ENCODE results near the gene COL6A5.
"Not testable (repeated sequence)": the region's sequence is repeated elsewhere in the genome, so short reads cannot be mapped to it uniquely, and the experiment has no call there.

Gene COL6A5

DNA sequence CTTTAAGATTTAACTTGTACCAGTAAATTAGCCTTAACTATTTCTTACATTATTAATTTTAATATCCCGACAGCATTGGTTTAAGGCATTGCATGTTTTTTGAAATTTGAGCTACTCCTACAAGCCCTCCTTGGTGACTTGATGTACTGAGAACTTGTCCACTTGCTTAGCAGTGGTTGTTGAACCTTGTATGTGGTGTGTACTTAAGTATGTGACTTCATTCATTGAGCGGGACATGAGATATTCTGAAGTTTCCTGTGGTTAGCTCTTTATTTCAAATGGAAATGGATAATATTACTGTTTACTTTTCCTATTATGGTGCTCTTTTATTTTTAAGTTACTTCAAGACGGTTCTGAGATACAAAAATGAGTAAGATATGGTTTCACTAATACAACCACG lies 3.6 kb upstream of the COL6A5 start:
- H3K79me2 ChIP-seq (ENCODE audit: insufficient read depth, low read length) = no peaks in the 10 kb centered on the region
- no peak overlapping the region for H3K9ac ChIP-seq (ENCODE audit: low read length)
- H3K9me2 ChIP-seq (replicated peaks; ENCODE audit: insufficient read depth, low read length) = no peaks in the 10 kb centered on the region
- H3K27ac ChIP-seq (ENCODE audit: low read depth, low read length) = no peak overlapping the region
- no peak overlapping the region for H3K4me3 ChIP-seq (ENCODE audit: insufficient read depth, low read length, poor library complexity, severe bottlenecking)
- no peaks in the 10 kb centered on the region for H3K9me3 ChIP-seq (ENCODE audit: insufficient read depth, low read length)
- H3K36me3 ChIP-seq (ENCODE audit: low read length) = no peaks in the 10 kb centered on the region
- no peak overlapping the region for H2AFZ ChIP-seq (ENCODE audit: low read depth, low read length, severe bottlenecking)
- no peaks in the 10 kb centered on the region for H4K20me1 ChIP-seq (ENCODE audit: low read depth, low read length)
- H3K27me3 ChIP-seq (ENCODE audit: low read length) = no peaks in the 10 kb centered on the region
- no peaks in the 10 kb centered on the region for H3F3A ChIP-seq (ENCODE audit: insufficient read depth)
- H3K4me2 ChIP-seq (ENCODE audit: low read depth, low read length, poor library complexity, severe bottlenecking) = no peak overlapping the region
- TF ChIP-seq, protein P1, sequence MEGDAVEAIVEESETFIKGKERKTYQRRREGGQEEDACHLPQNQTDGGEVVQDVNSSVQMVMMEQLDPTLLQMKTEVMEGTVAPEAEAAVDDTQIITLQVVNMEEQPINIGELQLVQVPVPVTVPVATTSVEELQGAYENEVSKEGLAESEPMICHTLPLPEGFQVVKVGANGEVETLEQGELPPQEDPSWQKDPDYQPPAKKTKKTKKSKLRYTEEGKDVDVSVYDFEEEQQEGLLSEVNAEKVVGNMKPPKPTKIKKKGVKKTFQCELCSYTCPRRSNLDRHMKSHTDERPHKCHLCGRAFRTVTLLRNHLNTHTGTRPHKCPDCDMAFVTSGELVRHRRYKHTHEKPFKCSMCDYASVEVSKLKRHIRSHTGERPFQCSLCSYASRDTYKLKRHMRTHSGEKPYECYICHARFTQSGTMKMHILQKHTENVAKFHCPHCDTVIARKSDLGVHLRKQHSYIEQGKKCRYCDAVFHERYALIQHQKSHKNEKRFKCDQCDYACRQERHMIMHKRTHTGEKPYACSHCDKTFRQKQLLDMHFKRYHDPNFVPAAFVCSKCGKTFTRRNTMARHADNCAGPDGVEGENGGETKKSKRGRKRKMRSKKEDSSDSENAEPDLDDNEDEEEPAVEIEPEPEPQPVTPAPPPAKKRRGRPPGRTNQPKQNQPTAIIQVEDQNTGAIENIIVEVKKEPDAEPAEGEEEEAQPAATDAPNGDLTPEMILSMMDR (IDR thresholded peaks at IDR 0.05; ENCODE audit: insufficient read depth, low read length, poor library complexity, severe bottlenecking) = no peak
- TF ChIP-seq EZH2phosphoT487 (conservative IDR thresholded peaks at IDR 0.05; ENCODE audit: low read length) = no peak

DNA sequence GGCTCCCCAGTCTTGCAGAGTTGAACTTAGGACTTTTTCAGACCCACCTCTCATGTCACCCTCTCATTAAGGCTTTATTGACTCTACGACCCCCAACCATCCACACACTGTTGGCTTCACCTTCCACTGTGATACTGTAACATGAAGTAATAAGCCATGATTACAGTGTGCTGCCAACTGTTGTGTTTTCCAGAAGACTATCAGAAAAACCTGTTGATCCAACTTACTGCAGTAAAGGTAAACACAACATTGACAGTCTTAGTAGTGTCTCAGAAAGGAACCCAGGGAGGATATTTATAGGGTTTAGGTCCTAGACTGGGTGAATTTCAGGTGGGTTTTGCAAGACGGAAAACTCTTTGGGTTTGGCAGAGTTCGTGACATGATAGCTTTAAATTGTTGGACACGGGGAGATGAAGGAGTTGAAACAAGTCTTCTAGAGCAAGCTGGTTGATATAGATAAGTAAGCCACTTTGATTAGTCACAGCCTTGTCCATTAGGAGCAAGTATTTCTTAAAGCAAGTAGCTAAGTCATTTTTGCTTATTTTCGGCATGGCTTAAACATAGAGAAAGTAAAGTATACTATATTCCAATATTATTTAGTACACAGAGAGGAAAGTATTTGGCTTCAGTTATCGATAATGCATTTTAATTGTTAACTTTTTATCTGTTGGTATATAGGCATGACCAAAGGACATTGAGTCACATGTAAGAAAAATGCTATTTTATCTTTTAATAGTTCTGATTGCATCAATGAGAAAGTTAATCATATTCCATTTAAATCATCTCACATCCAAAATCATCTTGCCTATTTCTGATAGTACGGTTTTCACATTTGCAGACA lies 2.4 kb upstream of the COL6A5 start:
- no peaks in the 10 kb centered on the region for H3K79me2 ChIP-seq (ENCODE audit: insufficient read depth, low read length)
- no peaks in the 10 kb centered on the region for H3K9me2 ChIP-seq (replicated peaks; ENCODE audit: insufficient read depth, low read length)
- no peaks in the 10 kb centered on the region for H3K9me3 ChIP-seq (ENCODE audit: insufficient read depth, low read length)
- TF ChIP-seq, protein P1 (IDR thresholded peaks at IDR 0.05; ENCODE audit: insufficient read depth, low read length, poor library complexity, severe bottlenecking) = no peak
- TF ChIP-seq EZH2phosphoT487 (conservative IDR thresholded peaks at IDR 0.05; ENCODE audit: low read length) = no peak
- H3K9ac ChIP-seq (ENCODE audit: low read length) = no peak overlapping the region
- H3K4me2 ChIP-seq (ENCODE audit: low read depth, low read length, poor library complexity, severe bottlenecking) = no peak overlapping the region
- H3K27ac ChIP-seq (ENCODE audit: low read depth, low read length) = no peak overlapping the region
- H3K36me3 ChIP-seq (ENCODE audit: low read length) = no peaks in the 10 kb centered on the region
- no peak overlapping the region for H3K4me3 ChIP-seq (ENCODE audit: insufficient read depth, low read length, poor library complexity, severe bottlenecking)
- H2AFZ ChIP-seq (ENCODE audit: low read depth, low read length, severe bottlenecking) = no peak overlapping the region
- H3F3A ChIP-seq (ENCODE audit: insufficient read depth) = no peaks in the 10 kb centered on the region
- H3K27me3 ChIP-seq (ENCODE audit: low read length) = no peaks in the 10 kb centered on the region
- no peaks in the 10 kb centered on the region for H4K20me1 ChIP-seq (ENCODE audit: low read depth, low read length)

DNA sequence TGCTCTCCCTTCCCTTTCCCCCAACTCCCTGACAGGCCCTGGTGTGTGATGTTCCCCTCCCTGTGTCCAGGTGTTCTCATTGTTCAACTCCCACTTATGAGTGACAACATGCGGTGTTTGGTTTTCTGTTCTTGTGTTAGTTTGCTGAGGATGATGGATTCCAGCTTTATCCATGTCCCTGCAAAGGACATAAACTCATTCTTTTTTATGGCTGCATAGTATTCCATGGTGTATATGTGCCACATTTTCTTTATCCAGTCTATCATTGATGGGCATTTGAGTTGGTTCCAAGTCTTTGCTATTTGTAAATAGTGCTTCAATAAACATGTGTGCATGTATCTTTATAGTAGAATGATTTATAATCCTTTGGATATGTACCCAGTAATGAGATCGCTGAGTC lies 2.8 kb downstream of the COL6A5 start:
- H3K4me2 ChIP-seq (ENCODE audit: low read depth, low read length, poor library complexity, severe bottlenecking); H3K27me3 ChIP-seq (ENCODE audit: low read length); H3F3A ChIP-seq (ENCODE audit: insufficient read depth); H3K4me3 ChIP-seq (ENCODE audit: insufficient read depth, low read length, poor library complexity, severe bottlenecking); H3K9ac ChIP-seq (ENCODE audit: low read length); H4K20me1 ChIP-seq (ENCODE audit: low read depth, low read length); H3K79me2 ChIP-seq (ENCODE audit: insufficient read depth, low read length); H3K9me3 ChIP-seq (ENCODE audit: insufficient read depth, low read length); H3K9me2 ChIP-seq (replicated peaks; ENCODE audit: insufficient read depth, low read length); H3K27ac ChIP-seq (ENCODE audit: low read depth, low read length); H2AFZ ChIP-seq (ENCODE audit: low read depth, low read length, severe bottlenecking); H3K36me3 ChIP-seq (ENCODE audit: low read length): not testable (repeated sequence)

DNA sequence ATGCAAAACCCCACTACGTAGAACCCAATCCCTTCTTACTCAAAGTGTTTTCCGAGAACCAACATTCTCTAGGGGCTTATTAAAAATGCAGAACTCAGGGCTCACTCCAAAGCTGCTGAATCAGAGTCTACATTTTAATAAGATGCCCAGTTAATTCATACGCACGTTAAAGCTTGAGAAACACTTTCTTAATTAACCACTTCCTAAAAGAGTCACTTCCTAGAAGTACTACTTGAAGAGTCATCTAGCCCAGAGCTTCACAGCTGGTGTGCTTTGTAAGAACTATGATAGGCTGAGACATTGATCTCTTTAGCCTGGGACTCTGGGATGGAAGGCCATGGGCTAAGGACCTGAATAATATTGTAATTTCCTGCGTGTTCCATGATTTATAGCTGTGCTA lies 9.0 kb downstream of the COL6A5 start:
- Histone ChIP-seq H3K27me3 (ENCODE audit: low read length) (no peaks in the 10 kb centered on the region), H3K79me2 (ENCODE audit: insufficient read depth, low read length) (no peaks in the 10 kb centered on the region), H3K36me3 (ENCODE audit: low read length) (no peaks in the 10 kb centered on the region), H3K27ac (ENCODE audit: low read depth, low read length) (no peak overlapping the region), H3F3A (ENCODE audit: insufficient read depth) (no peaks in the 10 kb centered on the region), H3K4me2 (ENCODE audit: low read depth, low read length, poor library complexity, severe bottlenecking) (no peak overlapping the region), H3K9me2 (replicated peaks; ENCODE audit: insufficient read depth, low read length) (no peaks in the 10 kb centered on the region), H3K9ac (ENCODE audit: low read length) (no peak overlapping the region), H3K4me3 (ENCODE audit: insufficient read depth, low read length, poor library complexity, severe bottlenecking) (no peak overlapping the region), H3K9me3 (ENCODE audit: insufficient read depth, low read length) (no peaks in the 10 kb centered on the region), H2AFZ (ENCODE audit: low read depth, low read length, severe bottlenecking) (no peak overlapping the region), H4K20me1 (ENCODE audit: low read depth, low read length) (no peaks in the 10 kb centered on the region)
- TF ChIP-seq, protein P1 (IDR thresholded peaks at IDR 0.05; ENCODE audit: insufficient read depth, low read length, poor library complexity, severe bottlenecking) = no peak
- no peak for TF ChIP-seq EZH2phosphoT487 (conservative IDR thresholded peaks at IDR 0.05; ENCODE audit: low read length)
